Activated naive CD8-positive, alpha-beta T cell treated with anti-CD3 and anti-CD28 coated beads, Interleukin-2, amount 10 ng/mL, durations not matched to agents 7 days and 5 days (primary cell): ENCODE measurements around the gene LZTR1. TPM values are rescaled to one million over a fixed set of nuclear protein-coding genes. Genes with fewer than 3 reads are reported as not detected.

Source experiments
- ATAC-seq: fragments of 150-1000 bp; cut with Tn5 transposase; one replicate; pipeline ENCODE4 v1.10.0; 2021; ENCODE audit warnings: low read depth, moderate library complexity
- POLR2A ChIA-PET: fragments of 350-600 bp; sonication (Branson Sonifier 250); formaldehyde crosslinking; loops from one replicate; lab custom pipeline; 2021; ENCODE audit warnings: antibody characterized with exemption; lab: Charles Lee
- DNase-seq: peaks from one replicate; pipeline ENCODE4 v3.0.0; 2021
- H3K27ac Mint-ChIP-seq: one replicate; pipeline ENCODE4 v1.8.0; 2022; ENCODE audit warnings: mild to moderate bottlenecking, mixed read lengths
- H3K27me3 Mint-ChIP-seq: one replicate; pipeline ENCODE4 v1.8.0; 2022; ENCODE audit warnings: mild to moderate bottlenecking, moderate library complexity, mixed read lengths
- H3K36me3 Mint-ChIP-seq: one replicate; pipeline ENCODE4 v1.8.0; 2021; ENCODE audit warnings: mild to moderate bottlenecking, mixed read lengths
- H3K4me1 Mint-ChIP-seq: one replicate; pipeline ENCODE4 v1.8.0; 2021; ENCODE audit warnings: mixed read lengths
- H3K4me3 Mint-ChIP-seq: one replicate; pipeline ENCODE4 v1.8.0; 2022; ENCODE audit warnings: mild to moderate bottlenecking, moderate library complexity, mixed read lengths
- H3K9me3 Mint-ChIP-seq: one replicate; pipeline ENCODE4 v1.8.0; 2021; ENCODE audit warnings: mixed read lengths
- total RNA-seq, 2 experiments: library from RNA; stranded (reverse); gene quantifications; one replicate each; pipeline ENCODE4 v1.2.3, GENCODE V29; 2021

Gene LZTR1
- total RNA-seq, 2 experiments from 2014 or later, result 80.1 to 80.9 TPM

GRCh38 chr22:21015466-21016006 is 33.4 kb downstream of the LZTR1 start:
- Mint-ChIP-seq H3K4me1 (peaks cover 11% of the 10 kb centered on the region), H3K36me3 (no peaks in the 10 kb centered on the region), H3K9me3 (no peaks in the 10 kb centered on the region), H3K27me3 (peaks cover 3% of the 10 kb centered on the region), H3K4me3 (no peak overlapping the region), H3K27ac (no peak overlapping the region)
- ATAC-seq (no peak), DNase-seq (no peak)
- POLR2A ChIA-PET, result no interaction called here

GRCh38 chr22:21016644-21017420 is 34.7 kb downstream of the LZTR1 start:
- Mint-ChIP-seq H3K27me3 (peaks cover 3% of the 10 kb centered on the region), H3K27ac (no peak overlapping the region), H3K4me1 (peaks cover 13% of the 10 kb centered on the region), H3K4me3 (no peak overlapping the region), H3K36me3 (no peaks in the 10 kb centered on the region), H3K9me3 (no peaks in the 10 kb centered on the region)
- POLR2A ChIA-PET, result no interaction called here
- no peak for DNase-seq
- no peak for ATAC-seq

DNA sequence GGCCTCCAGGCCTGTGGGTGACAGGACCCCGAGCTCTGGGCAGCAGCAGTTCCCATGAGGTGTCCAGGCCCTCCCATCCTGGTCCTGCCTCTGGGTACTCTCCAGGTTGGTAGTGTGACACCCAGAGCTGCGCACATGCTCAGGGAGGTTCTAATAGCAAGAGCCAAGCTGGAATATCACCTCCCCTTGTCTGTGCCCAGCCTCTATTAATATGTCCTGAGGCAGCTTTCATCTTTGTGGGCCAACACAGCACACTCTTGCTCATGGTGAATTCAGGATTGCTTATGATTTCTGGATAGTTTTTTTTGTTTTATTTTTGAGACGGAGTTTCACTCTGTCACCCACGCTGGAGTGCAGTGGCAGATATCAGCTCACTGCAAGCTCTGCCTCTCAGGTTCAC is 36.2 kb downstream of the LZTR1 start:
- Mint-ChIP-seq H3K27me3 (peaks cover 3% of the 10 kb centered on the region), H3K4me1 (peaks cover 13% of the 10 kb centered on the region), H3K4me3 (no peak overlapping the region), H3K36me3 (no peaks in the 10 kb centered on the region), H3K9me3 (no peaks in the 10 kb centered on the region), H3K27ac (no peak overlapping the region)
- no peak for ATAC-seq
- POLR2A ChIA-PET, result no interaction called here
- no peak for DNase-seq

DNA sequence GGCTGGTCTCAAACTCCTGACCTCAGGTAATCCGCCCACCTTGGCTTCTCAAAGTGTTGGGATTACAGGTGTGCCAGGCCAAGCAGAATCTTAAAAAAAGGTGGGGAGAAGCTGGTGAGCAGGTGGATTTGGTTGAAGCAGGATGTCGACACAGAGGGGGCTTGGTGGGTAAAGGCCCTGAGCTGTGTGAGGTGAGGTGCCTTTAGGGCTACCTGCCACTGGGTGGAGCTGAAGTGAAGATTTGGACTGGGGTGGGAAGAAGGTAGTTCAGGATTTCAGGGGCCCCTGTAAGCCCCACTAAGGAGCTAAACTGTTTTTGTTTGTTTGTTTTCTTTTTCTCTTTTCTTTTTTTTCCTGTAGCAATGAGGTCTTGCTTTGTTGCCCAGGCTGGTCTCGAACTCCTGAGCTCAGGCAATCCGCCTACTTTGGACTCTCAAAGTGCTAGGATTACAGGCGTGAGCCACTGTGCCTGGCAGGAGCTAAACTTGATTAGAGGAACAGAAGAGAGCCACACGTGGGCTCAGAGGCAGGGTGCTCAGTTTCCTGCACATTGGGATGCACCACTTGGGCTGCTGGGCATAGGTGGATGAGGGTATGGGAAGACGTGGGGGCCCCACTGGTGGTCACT is 38.8 kb downstream of the LZTR1 start:
- POLR2A ChIA-PET, result no interaction called here

DNA sequence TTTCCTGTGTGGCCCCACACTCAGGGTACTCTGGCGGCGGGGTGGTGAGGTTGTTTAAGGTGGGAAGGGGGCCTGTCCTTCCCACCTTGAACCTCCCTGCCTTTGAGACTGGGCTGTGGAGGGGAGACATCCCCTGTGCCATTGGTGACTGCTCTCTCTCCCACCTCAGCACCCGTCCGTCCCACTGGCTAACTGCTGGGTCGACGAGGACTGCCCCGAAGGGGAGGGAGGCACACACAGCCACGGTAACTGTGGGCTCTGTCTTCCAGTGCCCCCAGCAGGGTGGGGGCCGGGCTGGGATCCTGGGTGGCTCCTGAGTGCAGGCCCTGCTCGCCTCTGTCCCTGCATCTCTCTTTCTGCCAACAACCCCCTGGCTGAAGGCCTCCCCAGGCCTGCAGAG is 40.4 kb downstream of the LZTR1 start:
- POLR2A ChIA-PET, result no interaction called here
- Mint-ChIP-seq H3K27me3 (no peaks in the 10 kb centered on the region), H3K9me3 (no peaks in the 10 kb centered on the region), H3K36me3 (peaks cover 3% of the 10 kb centered on the region), H3K27ac (no peak overlapping the region), H3K4me1 (peaks cover 22% of the 10 kb centered on the region), H3K4me3 (no peak overlapping the region)
- no peak for DNase-seq
- ATAC-seq, result no peak

More for the DNA sequence above, 38.8 kb downstream of the LZTR1 start:
- no peaks in the 10 kb centered on the region for H3K9me3 Mint-ChIP-seq
- peaks cover 3% of the 10 kb centered on the region for H3K36me3 Mint-ChIP-seq
- no peaks in the 10 kb centered on the region for H3K27me3 Mint-ChIP-seq
- ATAC-seq (peak; percentile 70), DNase-seq (no peak)
- no peak overlapping the region for H3K4me3 Mint-ChIP-seq
- peak overlapping the region; percentile 8 for H3K27ac Mint-ChIP-seq
- peaks cover 20% of the 10 kb centered on the region for H3K4me1 Mint-ChIP-seq

GRCh38 chr22:21022955-21023614 is 41.0 kb downstream of the LZTR1 start:
- H3K9me3 Mint-ChIP-seq, result no peaks in the 10 kb centered on the region
- H3K36me3 Mint-ChIP-seq, result peaks cover 3% of the 10 kb centered on the region
- ATAC-seq (peak; percentile 21), DNase-seq (no peak)
- H3K27ac Mint-ChIP-seq, result no peak overlapping the region
- no peak overlapping the region for H3K4me3 Mint-ChIP-seq
- H3K4me1 Mint-ChIP-seq, result peaks cover 22% of the 10 kb centered on the region
- POLR2A ChIA-PET, result interaction anchor here (0.6 to 1.2 kb wide), 3 partner anchors 9 to 79 kb away, joined by 3 to 4 read pairs (median 3); no protein-coding TSS in a partner anchor
- H3K27me3 Mint-ChIP-seq, result no peaks in the 10 kb centered on the region

DNA sequence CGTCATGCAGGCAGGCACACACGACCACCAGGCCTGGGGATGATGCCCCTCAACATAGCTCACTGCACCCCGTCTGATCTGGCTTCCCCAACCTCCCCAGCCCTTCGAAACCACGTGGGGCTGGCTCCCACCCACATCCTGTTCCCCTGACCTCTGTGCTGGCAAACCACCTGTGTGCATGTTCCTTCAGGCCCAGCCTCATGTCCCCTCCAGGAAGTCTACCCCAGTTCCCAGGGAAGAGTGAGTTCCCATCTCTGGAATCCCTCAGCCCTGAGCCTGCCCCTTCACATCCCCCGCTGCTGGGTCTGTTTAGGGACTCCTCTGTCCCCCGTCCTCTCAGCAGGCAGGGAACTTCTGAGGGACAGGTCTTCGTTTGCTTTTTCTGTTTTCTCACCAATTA is 43.2 kb downstream of the LZTR1 start:
- peaks cover 23% of the 10 kb centered on the region for H3K4me1 Mint-ChIP-seq
- peak; percentile 82 for ATAC-seq
- no peaks in the 10 kb centered on the region for H3K27me3 Mint-ChIP-seq
- no peaks in the 10 kb centered on the region for H3K9me3 Mint-ChIP-seq
- peak overlapping the region; percentile 60 for H3K4me3 Mint-ChIP-seq
- H3K36me3 Mint-ChIP-seq, result peaks cover 3% of the 10 kb centered on the region
- peak overlapping the region; percentile 87 for H3K27ac Mint-ChIP-seq
- peak; percentile 75 for DNase-seq
- POLR2A ChIA-PET, result interaction anchor here (0.7 to 1.5 kb wide), 3 partner anchors 21 to 108 kb away, joined by 3 read pairs; partner anchors contain the start of gene CRKL

GRCh38 chr22:21025763-21026755 is 44.0 kb downstream of the LZTR1 start:
- H3K27me3 Mint-ChIP-seq, result peaks cover 2% of the 10 kb centered on the region
- H3K27ac Mint-ChIP-seq, result peak overlapping the region; percentile 87
- H3K9me3 Mint-ChIP-seq, result no peaks in the 10 kb centered on the region
- ATAC-seq (no peak), DNase-seq (no peak)
- H3K4me1 Mint-ChIP-seq, result peaks cover 22% of the 10 kb centered on the region
- H3K4me3 Mint-ChIP-seq, result no peak overlapping the region
- peaks cover 3% of the 10 kb centered on the region for H3K36me3 Mint-ChIP-seq
- POLR2A ChIA-PET, result no interaction called here

DNA sequence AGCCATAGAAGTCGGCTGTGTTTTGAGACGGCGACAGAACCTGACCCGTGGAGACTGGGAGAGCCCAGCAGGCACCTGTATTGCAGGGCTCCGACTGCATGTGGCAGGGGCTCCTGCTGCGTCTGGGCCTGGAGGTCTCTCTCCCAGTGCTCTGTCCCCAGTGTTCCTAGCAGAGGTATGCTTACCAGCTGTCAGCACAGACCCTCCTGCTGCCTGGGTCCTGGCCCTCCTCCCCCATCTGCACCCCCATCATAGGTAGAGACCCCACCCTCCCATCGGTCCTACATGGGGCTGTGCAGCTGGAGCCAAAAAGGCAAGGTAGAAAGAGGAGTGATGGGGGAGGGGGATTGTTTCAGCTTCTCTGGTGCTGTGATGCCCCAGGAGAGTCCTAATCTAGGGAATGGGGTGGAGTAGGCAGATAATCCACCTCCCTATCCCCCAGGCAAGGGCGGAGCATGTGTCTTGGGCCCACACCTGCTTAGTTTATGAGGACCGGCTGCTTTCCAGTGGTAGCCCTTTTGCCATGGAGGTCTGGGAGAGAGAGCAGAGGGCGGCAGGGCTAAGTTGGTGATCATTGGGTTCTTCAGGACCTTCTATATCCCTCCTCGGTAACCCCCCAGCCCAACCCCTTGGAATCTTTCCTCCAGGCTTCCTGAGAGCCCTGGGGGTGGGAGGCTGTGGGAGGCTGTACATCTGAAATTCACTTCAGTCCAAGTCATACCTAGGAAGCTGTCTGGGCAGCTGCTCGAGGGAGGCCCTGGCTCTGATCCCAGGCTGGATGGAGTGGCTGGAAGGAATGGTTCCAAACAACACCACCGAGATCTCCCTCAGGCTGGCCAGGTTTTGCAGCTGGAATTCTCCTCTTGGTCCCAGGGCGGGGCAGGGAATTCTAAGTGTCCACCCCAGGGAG is 44.9 kb downstream of the LZTR1 start:
- H3K27ac Mint-ChIP-seq, result peak overlapping the region; percentile 12
- POLR2A ChIA-PET, result no interaction called here
- peaks cover 3% of the 10 kb centered on the region for H3K36me3 Mint-ChIP-seq
- peaks cover 4% of the 10 kb centered on the region for H3K27me3 Mint-ChIP-seq
- no peak overlapping the region for H3K4me3 Mint-ChIP-seq
- DNase-seq, result no peak
- no peaks in the 10 kb centered on the region for H3K9me3 Mint-ChIP-seq
- no peak for ATAC-seq
- H3K4me1 Mint-ChIP-seq, result peaks cover 21% of the 10 kb centered on the region

GRCh38 chr22:21028277-21029251 is 46.5 kb downstream of the LZTR1 start:
- POLR2A ChIA-PET, result no interaction called here
- peaks cover 15% of the 10 kb centered on the region for H3K27me3 Mint-ChIP-seq
- DNase-seq (no peak), ATAC-seq (no peak)
- peaks cover 21% of the 10 kb centered on the region for H3K4me1 Mint-ChIP-seq
- H3K36me3 Mint-ChIP-seq, result peaks cover 3% of the 10 kb centered on the region
- H3K4me3 Mint-ChIP-seq, result no peak overlapping the region
- no peaks in the 10 kb centered on the region for H3K9me3 Mint-ChIP-seq
- H3K27ac Mint-ChIP-seq, result no peak overlapping the region

- Mint-ChIP-seq H3K27ac (no peak overlapping the region), H3K9me3 (no peaks in the 10 kb centered on the region), H3K36me3 (peaks cover 3% of the 10 kb centered on the region), H3K4me3 (no peak overlapping the region), H3K27me3 (peaks cover 23% of the 10 kb centered on the region), H3K4me1 (peaks cover 18% of the 10 kb centered on the region)
- ATAC-seq, result no peak
- DNase-seq, result no peak
- POLR2A ChIA-PET, result no interaction called here
Observed at GRCh38 chr22:21029486-21030025, 47.5 kb downstream of the LZTR1 start.
